Body of pancreas (tissue), 4 donors: ENCODE results near the gene PHF19. TPM values are rescaled to one million over a fixed set of nuclear protein-coding genes. Genes with fewer than 3 reads are reported as not detected.

Experiments
- ATAC-seq: fragments of 150-250 bp; one replicate; pipeline ENCODE4 v1.9.1; 2016
- DNase-seq, 4 donors: peaks; one replicate each; pipeline ENCODE4 v3.0.0-alpha.2; 2019
- H3K27ac ChIP-seq, 4 donors: fragments of 200-600 bp; sonication (generic); 1 replicate in 3 of 4; 2 replicates in 1 of 4; pipeline versions ENCODE4 v1.5.1 to v1.6.1; 2016 to 2019; ENCODE audit warnings: mild to moderate bottlenecking in 1 of 4, mixed read lengths in 1 of 4, moderate library complexity in 1 of 4
- H3K27me3 ChIP-seq, 2 donors: fragments of 200-600 bp; sonication (generic); one replicate each; pipeline ENCODE4 v1.6.0; 2016; ENCODE audit warnings: mild to moderate bottlenecking in 1 of 2
- H3K36me3 ChIP-seq, 2 donors: fragments of 200-600 bp; sonication (generic); replicated peaks in 1 of 2; 2 replicates each; pipeline ENCODE4 v1.5.1; 2016; ENCODE audit warnings: low read depth in 2 of 2; ENCODE audit not compliant: insufficient read depth in 1 of 2
- H3K4me1 ChIP-seq: fragments of 200-600 bp; sonication (generic); one replicate; pipeline ENCODE4 v1.6.0; 2016
- H3K4me3 ChIP-seq, 2 donors: fragments of 200-600 bp; sonication (generic); 1 replicate in 1 of 2; 2 replicates in 1 of 2; pipeline ENCODE4 v1.5.1; 2016 to 2019
- H3K9me3 ChIP-seq, 3 donors: fragments of 200-600 bp; sonication (generic); 1 replicate in 2 of 3; 2 replicates in 1 of 3; pipeline ENCODE4 v1.5.1; 2016
- CTCF ChIP-seq, 7 experiments: fragments of 450-650 bp in 4 of 7; fragments of 200-600 bp in 3 of 7; sonication (generic) in 3 of 7; IDR thresholded peaks; one replicate each; pipeline ENCODE4 v1.5.1; 2016 to 2019; ENCODE audit warnings: antibody characterized with exemption in 7 of 7
- POLR2A ChIP-seq, 3 donors: fragments of 450-650 bp; IDR thresholded peaks; one replicate each; pipeline ENCODE4 v1.6.1; 2016; ENCODE audit warnings: antibody characterized with exemption in 3 of 3, mild to moderate bottlenecking in 2 of 3
- WGBS, 2 donors: methylation state at CpG; one replicate each; pipeline ENCODE4 v1.1.5; 2017; 5-methylcytosine and 5-hydroxymethylcytosine counted together
- intact Hi-C: fragments of 100-400 bp; cut with DNase I; formaldehyde crosslinking; loops from one replicate; pipeline ENCODE4 v1.15.1; 2023
- total RNA-seq, 2 donors: library from RNA; depleted of rRNA; stranded (reverse); fragments of >200 nt; gene quantifications; one replicate each; pipeline ENCODE4 v1.1.0, GENCODE V29; 2016

Gene PHF19
- total RNA-seq, 2 donors from 2014 or later, result 5.4 to 6.9 TPM

DNA sequence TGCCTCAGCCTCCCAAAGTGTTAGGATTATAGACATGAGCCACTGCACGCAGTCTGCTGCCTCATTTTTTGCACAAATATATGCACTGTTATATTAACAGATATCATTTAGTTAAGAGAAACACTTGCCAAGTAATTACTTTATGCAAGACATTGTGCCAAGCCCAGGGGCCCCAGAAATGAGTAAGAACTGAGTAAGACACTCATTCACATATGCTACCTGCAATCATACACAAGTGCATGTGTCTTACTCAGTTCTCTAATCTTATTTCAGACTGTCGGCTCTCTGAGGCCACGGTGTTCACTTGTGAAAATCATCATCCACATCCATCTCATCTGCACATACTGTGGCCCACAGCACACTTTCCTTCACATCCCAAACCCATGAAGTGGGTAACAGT lies 33.7 kb upstream of the PHF19 start:
- Histone ChIP-seq H3K36me3 (no peaks in the 10 kb centered on the region), H3K4me1 (no peaks in the 10 kb centered on the region), H3K27ac (no peak overlapping the region), H3K4me3 (no peak overlapping the region), H3K27me3 (no peaks in the 10 kb centered on the region), H3K9me3 (no peaks in the 10 kb centered on the region)
- no peak for TF ChIP-seq CTCF (IDR thresholded peaks at IDR 0.05)
- no peak for TF ChIP-seq POLR2A (IDR thresholded peaks at IDR 0.05)
- DNase-seq (no peak), ATAC-seq (no peak)
- intact Hi-C loops, result loop anchor here (10.0 kb wide), 1 partner anchor 64 kb away; no protein-coding TSS in a partner anchor
- 86 to 87% methylated on average over 3 of the region's 3 CpGs for WGBS, 2 donors

- no peaks in the 10 kb centered on the region for H3K9me3 ChIP-seq
- ATAC-seq (no peak), DNase-seq (no peak)
- H3K27ac ChIP-seq, result no peak overlapping the region
- WGBS, 2 donors, result 59 to 69% methylated on average over 5 of the region's 5 CpGs
- TF ChIP-seq POLR2A (IDR thresholded peaks at IDR 0.05) (no peak), CTCF (IDR thresholded peaks at IDR 0.05) (no peak)
- H3K4me1 ChIP-seq, result no peaks in the 10 kb centered on the region
- no peaks in the 10 kb centered on the region for H3K36me3 ChIP-seq
- H3K4me3 ChIP-seq, result no peak overlapping the region
- H3K27me3 ChIP-seq, result no peaks in the 10 kb centered on the region
- intact Hi-C loops, result loop anchor here (10.0 kb wide), 1 partner anchor 65 kb away; no protein-coding TSS in a partner anchor
These were observed 32.9 kb upstream of the PHF19 start for GRCh38 chr9:120909904-120910303.

DNA sequence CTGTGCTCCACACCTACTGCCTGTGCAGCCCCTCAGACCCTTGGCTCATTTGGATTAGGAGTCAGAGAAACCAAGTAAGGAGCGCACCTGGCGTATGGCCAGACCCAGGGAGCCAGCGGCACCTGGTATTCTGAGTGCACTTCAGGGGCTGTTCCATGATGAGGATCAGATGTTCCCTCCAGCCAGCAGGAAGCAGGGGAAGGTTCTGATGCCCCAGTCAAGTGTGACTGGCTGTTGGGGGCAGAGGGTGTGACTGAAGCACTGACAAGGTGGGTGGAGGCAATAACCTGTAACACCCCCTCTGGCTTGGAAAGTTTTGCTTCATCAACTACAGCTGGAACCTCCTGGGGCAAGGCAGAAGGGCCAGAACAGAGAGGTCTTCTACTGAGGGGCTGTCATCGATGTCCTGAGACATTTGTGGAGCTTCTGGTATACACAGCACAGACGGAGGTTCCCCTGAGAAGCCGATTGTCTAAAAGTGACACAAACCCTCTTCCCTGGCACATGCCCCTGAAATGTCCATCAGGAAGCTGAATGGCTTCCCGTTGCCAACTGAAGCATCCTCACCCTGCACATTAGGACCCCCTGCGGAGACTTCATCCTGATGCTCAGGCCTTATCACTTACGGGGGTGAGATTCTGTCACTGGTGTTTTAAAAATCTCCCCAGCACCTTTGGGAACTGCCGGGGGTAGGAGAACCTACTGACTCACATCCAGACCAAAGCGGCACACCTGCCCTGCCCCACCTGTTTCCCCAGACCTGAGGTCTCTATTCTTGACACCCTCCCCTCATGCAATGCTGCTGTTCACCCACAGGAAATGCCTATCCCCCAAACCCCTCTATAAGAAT lies 28.6 kb upstream of the PHF19 start:
- WGBS, 2 donors, result 81 to 83% methylated on average over 8 to 11 of the region's 11 CpGs
- Histone ChIP-seq H3K4me3 (no peak overlapping the region), H3K36me3 (no peaks in the 10 kb centered on the region), H3K9me3 (no peaks in the 10 kb centered on the region), H3K27ac (no peak overlapping the region), H3K4me1 (no peaks in the 10 kb centered on the region), H3K27me3 (no peaks in the 10 kb centered on the region)
- intact Hi-C loops, result no loop called here
- DNase-seq (no peak), ATAC-seq (no peak)
- TF ChIP-seq POLR2A (IDR thresholded peaks at IDR 0.05) (no peak), CTCF (IDR thresholded peaks at IDR 0.05) (no peak)

- intact Hi-C loops, result no loop called here
- no peaks in the 10 kb centered on the region for H3K4me1 ChIP-seq
- no peak overlapping the region for H3K4me3 ChIP-seq
- ATAC-seq (no peak), DNase-seq (no peak)
- TF ChIP-seq CTCF (IDR thresholded peaks at IDR 0.05), result no peak
- TF ChIP-seq POLR2A (IDR thresholded peaks at IDR 0.05), result no peak
- H3K9me3 ChIP-seq, result no peaks in the 10 kb centered on the region
- H3K27ac ChIP-seq, result no peak overlapping the region
- H3K27me3 ChIP-seq, result no peaks in the 10 kb centered on the region
- WGBS, 2 donors, result 91 to 96% methylated on average over 10 to 11 of the region's 11 CpGs
- no peaks in the 10 kb centered on the region for H3K36me3 ChIP-seq
These were observed 28.0 kb upstream of the PHF19 start for GRCh38 chr9:120904978-120905301.
